ENCODE results near the gene KCP.
A peak's percentile ranks its signal among the peaks of the same experiment; 100 is the strongest.

The KCP gene

DNA sequence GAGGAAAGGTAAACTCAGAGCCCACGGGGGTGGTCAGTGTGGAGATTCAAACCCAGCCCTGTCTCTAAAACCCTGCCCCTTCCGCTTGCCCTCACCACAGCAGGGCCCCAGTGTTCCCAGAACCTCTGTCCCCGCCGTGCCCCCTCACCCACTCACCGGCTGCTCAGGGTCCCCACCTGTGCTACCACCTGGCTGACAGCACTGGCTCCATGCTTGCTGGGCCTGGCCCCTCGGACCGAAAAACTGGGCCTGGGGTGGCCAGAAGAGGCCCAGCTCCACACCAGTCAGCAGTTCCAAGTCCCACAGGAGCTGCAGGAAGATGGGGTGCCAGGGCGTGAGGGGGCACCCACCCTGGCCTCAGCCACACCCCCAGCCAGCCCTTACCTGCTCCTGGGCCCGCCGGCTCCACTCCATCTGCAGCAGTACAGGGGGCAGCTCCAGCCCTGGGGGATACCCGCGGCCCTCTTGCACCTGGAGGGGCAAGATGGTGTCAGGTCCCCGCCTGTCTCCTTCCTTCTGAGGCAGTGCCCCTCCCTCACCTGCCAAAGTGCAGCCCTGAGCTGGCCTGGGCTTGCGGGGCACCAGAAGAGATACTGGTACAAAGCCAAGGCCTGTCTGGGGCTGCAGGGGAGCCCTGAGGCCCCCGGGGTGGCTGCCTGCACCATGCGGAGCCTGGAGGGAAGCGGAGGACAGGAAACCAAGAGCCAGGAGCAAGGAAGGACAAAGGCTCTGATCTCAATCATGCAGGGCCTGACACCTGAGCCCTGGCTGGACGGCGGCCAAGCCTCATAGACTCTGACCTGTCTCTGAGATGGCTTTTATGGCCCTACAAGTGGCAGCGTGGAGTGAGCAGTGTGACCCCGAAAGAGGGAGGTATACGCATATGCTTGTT lies 36.1 kb downstream of the KCP start:
- no peak for DNase-seq (ENCODE audit: low spot score)

DNA sequence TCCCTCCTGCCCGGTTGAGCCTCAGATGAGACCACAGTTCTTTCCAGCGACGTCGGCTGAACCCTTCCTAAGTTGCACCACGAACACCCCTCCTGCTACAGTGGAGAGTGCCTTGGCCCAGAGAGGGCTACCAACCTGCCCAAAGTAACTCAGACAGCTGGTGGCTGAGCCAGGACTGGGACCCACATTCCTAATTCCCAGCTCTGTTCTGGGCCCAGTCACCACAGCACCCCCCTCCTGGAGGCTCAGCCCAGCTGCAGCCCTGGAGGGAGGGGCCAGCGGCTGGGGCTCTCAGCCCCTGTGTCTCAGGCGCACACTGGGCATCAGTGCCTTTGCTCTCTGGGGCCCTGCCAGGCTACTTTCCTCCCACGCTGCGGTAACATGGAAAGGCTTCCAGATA lies 37.3 kb downstream of the KCP start:
- DNase-seq (ENCODE audit: low spot score): no peak

- DNase-seq (ENCODE audit: low spot score): no peak
Observed at GRCh38 chr7:128872394-128872824, 38.1 kb downstream of the KCP start.

DNA sequence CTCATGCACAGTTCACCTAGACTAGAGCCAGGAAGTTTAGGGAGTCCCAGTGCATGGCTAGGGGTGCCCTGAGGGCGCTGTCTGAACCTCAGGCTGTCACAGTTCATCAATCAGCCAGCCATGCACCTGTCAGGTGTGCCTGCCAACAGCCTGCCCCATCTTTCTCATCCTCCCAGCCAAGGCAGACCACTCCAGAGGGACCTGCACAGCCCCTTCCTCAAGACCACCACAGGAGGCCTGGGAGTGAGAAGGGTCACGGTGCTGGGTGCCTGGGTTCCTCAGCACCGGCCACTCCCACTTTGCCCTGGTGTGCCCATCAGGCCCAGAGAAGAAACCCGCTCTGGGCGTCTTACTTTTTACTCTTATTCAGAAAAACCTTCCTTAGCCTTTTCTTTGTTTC lies 39.5 kb downstream of the KCP start:
- no peak for DNase-seq (ENCODE audit: low spot score)

DNA sequence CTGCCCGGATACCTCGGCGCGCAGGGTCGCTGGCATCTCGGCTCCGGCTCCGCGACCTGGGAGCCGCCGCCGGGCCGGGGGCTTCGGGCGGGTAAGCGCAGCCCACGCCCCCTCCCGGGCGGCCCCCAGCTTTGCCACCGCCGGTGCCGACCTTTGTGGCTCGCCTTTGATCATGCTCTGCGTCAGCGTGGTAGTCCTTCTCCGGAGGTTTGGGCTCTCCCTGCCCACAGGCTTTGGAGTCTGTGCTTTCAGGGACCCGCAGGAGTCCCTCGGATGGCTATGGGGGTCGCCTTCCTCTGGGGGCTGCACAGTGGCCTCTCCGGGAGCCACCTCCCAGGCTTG lies 40.6 kb downstream of the KCP start:
- DNase-seq (ENCODE audit: low spot score): no peak

GRCh38 chr7:128869138-128869943 lies 41.2 kb downstream of the KCP start:
- DNase-seq (ENCODE audit: low spot score): peak; percentile 73

- DNase-seq (ENCODE audit: low spot score): no peak
Observed at GRCh38 chr7:128868624-128869137, 41.8 kb downstream of the KCP start.

GRCh38 chr7:128867842-128868623 lies 42.5 kb downstream of the KCP start:
- DNase-seq (ENCODE audit: low spot score): no peak

DNA sequence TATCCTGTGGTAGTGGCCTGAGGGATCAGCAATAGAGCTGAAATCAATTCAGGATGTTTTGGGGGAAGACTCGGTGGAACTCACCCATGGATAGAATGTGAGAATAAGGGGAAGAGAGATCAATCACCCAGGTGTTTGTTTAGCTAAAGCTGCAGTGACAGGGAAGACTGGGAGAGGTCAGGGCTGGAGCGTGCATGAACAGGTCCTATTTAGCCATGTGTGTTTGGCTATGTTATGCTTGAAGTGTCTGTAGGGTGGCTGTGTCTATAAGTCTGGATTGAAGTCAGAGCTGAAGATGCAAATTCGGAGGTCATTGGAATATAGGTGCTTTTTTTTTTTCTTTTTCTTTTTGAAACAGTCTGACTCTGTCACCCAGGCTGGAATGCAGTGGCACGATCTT lies 43.3 kb downstream of the KCP start:
- DNase-seq (ENCODE audit: low spot score): no peak

- no peak for DNase-seq (ENCODE audit: low spot score)
Observed at GRCh38 chr7:128865996-128866877, 44.3 kb downstream of the KCP start.

- no peak for DNase-seq (ENCODE audit: low spot score)
Observed at GRCh38 chr7:128865303-128865702, 45.2 kb downstream of the KCP start.

- DNase-seq (ENCODE audit: low spot score): peak; percentile 89
Observed at GRCh38 chr7:128863433-128863989, 47.0 kb downstream of the KCP start.

GRCh38 chr7:128862571-128863432 lies 47.7 kb downstream of the KCP start, which contains the start of gene ATP6V1F:
TSS of gene ATP6V1F (plus strand) at chr7:128862856. CDS start at chr7:128862905, 49 bp downstream.
- peak; percentile 99 for DNase-seq (ENCODE audit: low spot score)

DNA sequence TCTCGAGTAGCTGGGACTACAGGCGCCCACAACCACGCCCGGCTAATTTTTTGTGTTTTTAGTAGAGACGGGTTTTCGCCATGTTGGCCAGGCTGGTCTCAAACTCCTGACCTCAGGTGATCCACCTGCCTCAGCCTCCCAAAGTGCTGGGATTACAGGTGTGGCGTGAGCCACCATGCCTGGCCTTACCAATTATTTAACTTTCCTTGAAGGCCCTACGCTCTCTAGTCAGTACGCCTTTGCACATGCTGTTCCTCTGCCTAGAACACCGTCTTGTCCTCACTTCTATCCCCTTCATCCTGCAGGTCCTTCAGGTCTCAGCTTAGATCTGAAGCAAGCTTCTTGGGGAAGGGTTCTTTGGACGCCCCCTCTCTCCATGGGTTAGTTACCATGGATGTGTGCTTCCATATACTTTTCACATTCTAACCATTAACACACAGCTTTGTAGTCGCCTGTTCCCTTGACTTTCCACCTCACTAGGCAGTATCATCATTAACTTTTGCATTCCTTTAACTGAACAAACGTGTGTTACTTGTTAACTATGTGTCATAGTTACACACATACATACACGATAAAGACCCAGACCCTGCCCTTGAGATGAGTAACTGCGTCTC lies 48.4 kb downstream of the KCP start:
- no peak for DNase-seq (ENCODE audit: low spot score)

- no peak for DNase-seq (ENCODE audit: low spot score)
Observed at GRCh38 chr7:128860158-128861073, 50.1 kb downstream of the KCP start.

DNA sequence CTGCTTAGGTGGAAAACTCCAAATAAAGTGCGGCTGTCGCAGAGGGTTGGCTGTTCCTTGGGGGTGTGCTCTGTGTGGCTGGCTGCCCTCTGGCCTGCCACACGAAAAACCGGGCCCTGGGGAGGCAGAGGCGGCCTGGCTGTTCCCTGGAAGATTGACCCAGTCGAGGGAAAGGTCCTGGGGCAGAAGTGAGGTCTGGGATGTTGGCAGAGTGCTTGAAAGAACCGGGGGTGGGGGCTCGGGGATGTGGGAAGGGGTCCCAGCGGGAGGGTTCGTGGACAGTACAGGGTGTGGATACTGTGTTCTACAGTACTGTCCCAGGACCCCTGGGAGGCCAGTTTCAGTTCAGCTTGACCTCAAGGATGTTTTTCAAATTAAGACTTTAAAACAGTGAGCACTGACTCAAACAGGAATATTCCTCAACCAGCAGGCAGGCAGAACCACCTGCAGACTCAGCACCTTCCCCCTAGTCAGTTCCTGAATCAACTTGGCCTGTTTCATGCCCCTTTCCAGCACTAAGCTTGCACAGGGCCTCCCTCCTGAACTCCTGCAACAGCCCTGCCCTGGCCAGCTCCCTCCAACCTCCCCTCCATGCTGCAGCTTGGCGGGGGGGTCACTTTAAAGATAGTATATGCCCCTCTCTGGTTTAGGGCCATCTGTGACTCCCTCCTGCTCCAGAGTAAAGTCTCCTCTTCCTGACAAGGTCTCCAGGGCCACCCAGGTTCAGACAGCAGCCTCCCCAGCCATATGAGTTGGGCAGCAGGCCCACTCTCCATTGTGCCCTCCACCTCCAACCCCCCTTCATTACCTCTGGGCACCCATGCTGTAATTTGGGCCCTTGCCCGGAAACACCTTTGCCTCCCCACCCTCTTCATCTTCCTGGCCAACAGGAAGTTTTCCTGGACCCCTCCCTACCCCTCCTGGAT lies 51.0 kb downstream of the KCP start:
- no peak for DNase-seq (ENCODE audit: low spot score)

Measured in HuH-7.5 (cell line).